Activated CD8-positive, alpha-beta T cell treated with anti-CD3 and anti-CD28 coated beads, Interleukin-2, amount 10 ng/mL, durations not matched to agents 7 days and 5 days (primary cell): ENCODE results near the gene TNMD. TPM values are rescaled to one million over a fixed set of nuclear protein-coding genes. Genes with fewer than 3 reads are reported as not detected.

Source experiments
- ATAC-seq: fragments of 150-1000 bp; cut with Tn5 transposase; one replicate; pipeline ENCODE4 v1.10.0; 2021; ENCODE audit warnings: moderate library complexity
- CTCF ChIA-PET: fragments of 350-600 bp; sonication (Branson Sonifier 250); formaldehyde crosslinking; loops from one replicate; lab custom pipeline; 2021; ENCODE audit warnings: antibody characterized with exemption; lab: Charles Lee
- POLR2A ChIA-PET: fragments of 350-600 bp; sonication (Branson Sonifier 250); formaldehyde crosslinking; loops from one replicate; lab custom pipeline; 2021; ENCODE audit warnings: antibody characterized with exemption; lab: Charles Lee
- DNase-seq: peaks from one replicate; pipeline ENCODE4 v3.0.0-alpha.2; 2020
- H3K27ac Mint-ChIP-seq: one replicate; pipeline ENCODE4 v1.8.0; 2021; ENCODE audit warnings: mild to moderate bottlenecking, mixed read lengths
- H3K27me3 Mint-ChIP-seq: one replicate; pipeline ENCODE4 v1.8.0; 2021; ENCODE audit warnings: low read depth, mixed read lengths
- H3K36me3 Mint-ChIP-seq: one replicate; pipeline ENCODE4 v1.8.0; 2021; ENCODE audit warnings: low read depth, mixed read lengths
- H3K4me1 Mint-ChIP-seq: one replicate; pipeline ENCODE4 v1.8.0; 2021; ENCODE audit warnings: low read depth, mixed read lengths
- H3K4me3 Mint-ChIP-seq: one replicate; pipeline ENCODE4 v1.8.0; 2021; ENCODE audit warnings: mild to moderate bottlenecking, mixed read lengths
- H3K9me3 Mint-ChIP-seq: one replicate; pipeline ENCODE4 v1.8.0; 2022; ENCODE audit warnings: mixed read lengths; ENCODE audit not compliant: insufficient read depth
- total RNA-seq, 2 experiments: library from RNA; stranded (reverse); gene quantifications; one replicate each; pipeline ENCODE4 v1.2.3, GENCODE V29; 2021

The TNMD gene
- total RNA-seq, 2 experiments from 2014 or later = not detected

DNA sequence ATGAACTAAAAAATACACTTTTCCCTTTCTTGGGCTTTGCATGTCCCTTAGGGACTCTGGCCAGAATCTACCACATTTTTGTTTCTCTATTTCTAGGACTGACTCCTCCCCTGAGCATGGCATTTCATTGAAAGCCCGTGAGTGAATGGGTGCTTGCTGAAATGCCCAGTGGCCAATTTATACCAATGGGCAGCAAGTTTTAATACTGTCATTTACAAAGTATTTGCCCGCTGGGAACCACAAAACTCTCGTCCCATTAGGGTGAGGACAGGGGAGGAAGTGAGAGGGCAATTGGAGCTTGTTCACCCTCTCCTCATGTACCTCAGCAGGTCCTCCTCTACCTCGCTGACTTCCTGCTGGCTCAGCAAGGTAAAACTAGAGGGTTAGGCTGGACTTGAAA is 60.4 kb downstream of the TNMD start:
- ChIA-PET CTCF (no interaction called here), POLR2A (no interaction called here)
- Mint-ChIP-seq H3K4me1 (no peaks in the 10 kb centered on the region), H3K9me3 (no peaks in the 10 kb centered on the region), H3K36me3 (no peaks in the 10 kb centered on the region), H3K27ac (no peak overlapping the region), H3K27me3 (peaks cover 2% of the 10 kb centered on the region), H3K4me3 (no peak overlapping the region)
- no peak for DNase-seq
- no peak for ATAC-seq

DNA sequence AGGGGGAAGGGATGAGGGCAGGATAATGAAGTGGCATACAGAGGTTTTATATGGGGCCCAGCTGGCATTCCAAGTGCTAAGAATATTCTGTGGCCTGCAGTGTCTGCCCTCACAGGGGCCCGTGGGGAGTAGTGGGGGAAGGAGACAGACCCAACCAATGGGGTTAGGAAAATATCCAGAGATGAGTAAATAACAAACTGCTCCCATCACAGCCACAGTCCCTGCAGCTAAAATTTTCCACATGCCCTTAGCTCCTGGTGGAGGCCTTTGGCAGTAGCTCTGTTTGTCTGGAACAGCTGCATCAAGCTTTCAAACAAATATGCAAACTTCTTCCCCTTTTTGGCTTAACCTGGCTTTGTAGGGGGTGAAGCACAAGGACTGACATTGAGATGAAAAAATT is 62.4 kb downstream of the TNMD start:
- ATAC-seq = no peak
- Mint-ChIP-seq H3K27me3 (peaks cover 2% of the 10 kb centered on the region), H3K9me3 (no peaks in the 10 kb centered on the region), H3K27ac (no peak overlapping the region), H3K36me3 (no peaks in the 10 kb centered on the region), H3K4me1 (no peaks in the 10 kb centered on the region), H3K4me3 (no peak overlapping the region)
- ChIA-PET POLR2A (no interaction called here), CTCF (no interaction called here)
- no peak for DNase-seq

DNA sequence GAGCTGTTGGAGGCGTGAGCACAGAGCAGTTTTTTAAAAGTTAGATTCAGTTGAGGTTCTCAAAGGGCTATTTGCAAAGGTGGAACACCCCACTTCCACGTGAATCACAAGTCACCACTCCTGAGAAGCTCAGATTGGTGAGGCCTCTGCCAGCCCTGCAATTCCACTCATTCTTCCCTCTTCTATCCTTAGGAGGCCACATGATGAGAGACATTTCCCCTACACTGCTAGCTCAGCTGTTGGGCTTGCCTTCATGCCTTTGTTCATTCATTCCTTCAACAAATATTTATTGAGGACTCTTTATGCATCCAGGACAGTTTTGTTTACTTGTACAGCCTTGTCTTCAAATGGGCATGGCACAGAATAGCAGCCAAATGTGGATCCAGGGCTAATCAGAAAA is 63.0 kb downstream of the TNMD start:
- H3K27ac Mint-ChIP-seq = no peak overlapping the region
- H3K36me3 Mint-ChIP-seq = no peaks in the 10 kb centered on the region
- H3K4me1 Mint-ChIP-seq = no peaks in the 10 kb centered on the region
- no peaks in the 10 kb centered on the region for H3K9me3 Mint-ChIP-seq
- no peak for ATAC-seq
- peaks cover 2% of the 10 kb centered on the region for H3K27me3 Mint-ChIP-seq
- ChIA-PET POLR2A (no interaction called here), CTCF (no interaction called here)
- DNase-seq = no peak
- H3K4me3 Mint-ChIP-seq = no peak overlapping the region

DNA sequence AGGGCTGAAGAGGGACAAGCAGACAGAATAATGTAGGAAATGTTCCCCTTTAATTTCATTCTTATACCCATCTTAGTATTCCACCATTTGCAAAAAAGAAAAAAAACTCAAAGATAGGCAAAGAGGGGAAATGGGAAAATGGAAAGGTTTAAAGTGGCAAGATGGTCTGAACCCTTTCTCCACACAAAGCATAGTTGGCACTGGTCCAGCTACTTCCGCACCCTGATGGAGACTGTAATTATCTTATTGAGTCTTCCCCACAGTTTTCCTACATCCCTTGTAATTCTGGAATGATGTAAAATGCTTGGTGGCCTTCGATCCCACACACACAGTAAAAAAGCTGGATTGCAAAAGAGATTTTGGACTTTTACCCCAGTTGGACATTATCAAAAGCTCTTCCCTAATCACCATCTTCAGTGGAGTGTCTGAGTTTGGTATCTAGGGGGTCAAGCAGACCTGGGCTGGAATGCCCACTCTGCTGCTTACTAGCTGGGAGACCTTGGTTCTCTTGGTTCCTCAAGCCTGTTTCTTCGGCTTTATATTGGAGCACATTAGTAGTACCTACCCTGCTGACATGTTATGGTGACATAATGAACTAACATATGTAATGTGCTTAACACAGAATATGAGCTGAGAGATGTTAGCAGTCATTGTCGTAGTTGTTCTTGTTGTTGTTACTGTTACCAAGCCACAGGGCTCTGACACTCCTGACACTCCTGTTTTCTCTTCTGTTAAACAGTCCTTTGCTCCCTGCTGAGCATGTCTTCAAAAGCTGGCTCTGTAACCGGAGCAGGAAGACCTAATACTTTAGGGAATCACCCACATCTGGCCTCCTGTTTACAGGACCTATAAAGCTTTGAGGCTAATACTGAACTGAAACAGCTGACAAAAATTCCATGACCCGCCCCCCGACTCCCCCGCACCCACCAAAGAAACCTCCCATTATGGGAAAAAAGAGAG is 64.0 kb downstream of the TNMD start:
- Mint-ChIP-seq H3K4me1 (no peaks in the 10 kb centered on the region), H3K4me3 (no peak overlapping the region), H3K27ac (no peak overlapping the region), H3K27me3 (peaks cover 2% of the 10 kb centered on the region), H3K36me3 (no peaks in the 10 kb centered on the region), H3K9me3 (no peaks in the 10 kb centered on the region)
- DNase-seq = no peak
- ChIA-PET CTCF (interaction anchor here (1.1 kb wide), 1 partner anchor 12 kb away, joined by 3 read pairs; the partner anchor contains the start of gene TSPAN6), POLR2A (no interaction called here)
- no peak for ATAC-seq

Other genes with a start within 250 kb of the TNMD start
- gene PCDH19, start 174.7 kb upstream of the TNMD start, total RNA-seq = not detected
- not detected for gene TSPAN6, start 51.9 kb downstream of the TNMD start, total RNA-seq
- gene SRPX2, start 59.3 kb downstream of the TNMD start, total RNA-seq = not detected
- not detected for gene SYTL4, start 147.2 kb downstream of the TNMD start, total RNA-seq
- 10 to 100 TPM; 34.2 to 35.5 TPM for gene CSTF2, start 235.5 kb downstream of the TNMD start, total RNA-seq